IgD-negative memory B cell (primary cell): ENCODE data around the gene DKK1. TPM values are rescaled to one million over a fixed set of nuclear protein-coding genes. Genes with fewer than 3 reads are reported as not detected.
A peak's percentile ranks its signal among the peaks of the same experiment; 100 is the strongest.

Experiments
- H3K27ac Mint-ChIP-seq, 3 donors: one replicate each; pipeline ENCODE4 v1.8.0; 2020 to 2022; ENCODE audit warnings: mild to moderate bottlenecking in 3 of 3, mixed read lengths in 3 of 3, moderate library complexity in 1 of 3
- H3K27me3 Mint-ChIP-seq: one replicate; pipeline ENCODE4 v1.8.0; 2021; ENCODE audit warnings: mixed read lengths
- H3K36me3 Mint-ChIP-seq: one replicate; pipeline ENCODE4 v1.8.0; 2020; ENCODE audit warnings: mild to moderate bottlenecking, mixed read lengths
- H3K4me1 Mint-ChIP-seq, 3 donors: one replicate each; pipeline ENCODE4 v1.8.0; 2020 to 2022; ENCODE audit warnings: mixed read lengths in 3 of 3, mild to moderate bottlenecking in 1 of 3
- H3K4me3 Mint-ChIP-seq, 4 donors: one replicate each; pipeline ENCODE4 v1.8.0; 2020 to 2022; ENCODE audit warnings: mild to moderate bottlenecking in 4 of 4, mixed read lengths in 4 of 4, moderate library complexity in 3 of 4
- H3K9me3 Mint-ChIP-seq, 3 donors: one replicate each; pipeline ENCODE4 v1.8.0; 2020 to 2021; ENCODE audit warnings: mixed read lengths in 3 of 3, mild to moderate bottlenecking in 1 of 3
- polyA plus RNA-seq: library from polyadenylated mRNA; unstranded; fragments of 300-500 nt; fragmentation: Illumina TruSeq; gene quantifications from one replicate; pipeline ENCODE4 v1.2.3, GENCODE V29; 2021

DKK1 gene, protein sequence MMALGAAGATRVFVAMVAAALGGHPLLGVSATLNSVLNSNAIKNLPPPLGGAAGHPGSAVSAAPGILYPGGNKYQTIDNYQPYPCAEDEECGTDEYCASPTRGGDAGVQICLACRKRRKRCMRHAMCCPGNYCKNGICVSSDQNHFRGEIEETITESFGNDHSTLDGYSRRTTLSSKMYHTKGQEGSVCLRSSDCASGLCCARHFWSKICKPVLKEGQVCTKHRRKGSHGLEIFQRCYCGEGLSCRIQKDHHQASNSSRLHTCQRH
- not detected for polyA plus RNA-seq

DNA sequence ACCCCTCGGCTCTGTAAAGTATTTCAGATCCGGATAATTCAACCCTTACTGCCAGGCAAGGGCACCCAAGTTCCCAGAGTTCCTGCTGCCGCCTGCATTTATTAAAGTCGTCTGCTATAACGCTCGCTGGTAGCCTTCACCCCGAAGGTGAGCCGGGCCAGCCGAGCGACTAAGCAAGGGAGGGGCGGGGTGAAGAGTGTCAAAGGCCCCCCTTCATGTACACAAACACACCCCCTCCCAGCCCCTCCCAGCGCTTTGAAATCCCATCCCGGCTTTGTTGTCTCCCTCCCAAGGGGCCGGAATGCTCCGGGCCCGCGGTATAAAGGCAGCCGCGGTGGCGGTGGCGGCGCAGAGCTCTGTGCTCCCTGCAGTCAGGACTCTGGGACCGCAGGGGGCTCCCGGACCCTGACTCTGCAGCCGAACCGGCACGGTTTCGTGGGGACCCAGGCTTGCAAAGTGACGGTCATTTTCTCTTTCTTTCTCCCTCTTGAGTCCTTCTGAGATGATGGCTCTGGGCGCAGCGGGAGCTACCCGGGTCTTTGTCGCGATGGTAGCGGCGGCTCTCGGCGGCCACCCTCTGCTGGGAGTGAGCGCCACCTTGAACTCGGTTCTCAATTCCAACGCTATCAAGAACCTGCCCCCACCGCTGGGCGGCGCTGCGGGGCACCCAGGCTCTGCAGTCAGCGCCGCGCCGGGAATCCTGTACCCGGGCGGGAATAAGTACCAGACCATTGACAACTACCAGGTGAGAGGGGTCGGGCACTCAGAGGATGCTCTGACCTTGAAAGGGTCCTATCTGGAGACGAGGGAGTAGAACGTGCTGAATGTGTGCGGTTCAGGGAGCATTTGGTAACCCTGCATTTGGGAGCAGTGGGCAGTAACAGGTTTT is at the start of gene DKK1:
DKK1 (plus strand) TSS at position 349 of the 889 bp plus-strand sequence; CDS start at position 503, 154 bp downstream.
- no peaks in the 10 kb centered on the region for H3K36me3 Mint-ChIP-seq
- no peaks in the 10 kb centered on the region for H3K9me3 Mint-ChIP-seq
- peaks cover 45% of the 10 kb centered on the region for H3K27me3 Mint-ChIP-seq
- H3K4me1 Mint-ChIP-seq, result peaks cover 4 to 10% (median 9%) of the 10 kb centered on the region in 3 donors
- peak within 1 kb of the TSS; percentile 45 to 93 (median 82) for H3K4me3 Mint-ChIP-seq
- peak within 1 kb of the TSS in 1 of 3 donors; percentile 37 for H3K27ac Mint-ChIP-seq

- Mint-ChIP-seq H3K36me3 (no peaks in the 10 kb centered on the region), H3K4me1 (no peaks in the 10 kb centered on the region), H3K9me3 (no peaks in the 10 kb centered on the region), H3K4me3 (no peak overlapping the region), H3K27ac (no peak overlapping the region), H3K27me3 (peaks cover 2% of the 10 kb centered on the region)
These were observed 48.8 kb upstream of the DKK1 start for GRCh38 chr10:52265131-52265926.

GRCh38 chr10:52266858-52267257 is 47.2 kb upstream of the DKK1 start:
- Mint-ChIP-seq H3K4me3 (no peak overlapping the region), H3K27me3 (peaks cover 2% of the 10 kb centered on the region), H3K4me1 (no peaks in the 10 kb centered on the region), H3K36me3 (no peaks in the 10 kb centered on the region), H3K27ac (no peak overlapping the region), H3K9me3 (no peaks in the 10 kb centered on the region)

- Mint-ChIP-seq H3K27me3 (no peaks in the 10 kb centered on the region), H3K36me3 (no peaks in the 10 kb centered on the region), H3K4me1 (no peaks in the 10 kb centered on the region), H3K4me3 (no peak overlapping the region), H3K9me3 (no peaks in the 10 kb centered on the region), H3K27ac (no peak overlapping the region)
These were observed 45.3 kb upstream of the DKK1 start for GRCh38 chr10:52268790-52269189.

DNA sequence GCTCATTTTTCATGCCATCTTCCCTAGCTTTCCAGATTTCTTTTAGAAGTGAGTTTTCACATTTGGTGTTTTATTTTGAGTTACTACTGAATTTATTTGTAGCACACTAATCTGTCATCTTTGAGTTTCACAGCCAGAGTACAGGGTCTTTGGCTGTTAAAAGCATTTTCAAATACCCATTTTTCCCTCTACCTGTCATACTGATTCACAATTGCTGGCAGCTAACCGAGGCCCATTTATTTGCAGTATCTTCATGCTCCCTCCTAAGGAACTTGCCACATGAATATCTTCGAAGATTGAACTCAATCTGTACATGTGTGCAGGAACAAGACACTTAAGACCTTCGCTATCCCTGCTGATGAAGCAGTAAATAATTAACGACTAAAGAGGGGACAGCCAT is 44.8 kb upstream of the DKK1 start:
- no peaks in the 10 kb centered on the region for H3K9me3 Mint-ChIP-seq
- no peaks in the 10 kb centered on the region for H3K4me1 Mint-ChIP-seq
- H3K4me3 Mint-ChIP-seq, result no peak overlapping the region
- H3K27me3 Mint-ChIP-seq, result no peaks in the 10 kb centered on the region
- H3K36me3 Mint-ChIP-seq, result no peaks in the 10 kb centered on the region
- H3K27ac Mint-ChIP-seq, result no peak overlapping the region

- Mint-ChIP-seq H3K9me3 (peaks cover 0 to 9% (median 5%) of the 10 kb centered on the region in 3 donors), H3K4me1 (no peaks in the 10 kb centered on the region), H3K27ac (no peak overlapping the region), H3K27me3 (no peaks in the 10 kb centered on the region), H3K4me3 (no peak overlapping the region), H3K36me3 (no peaks in the 10 kb centered on the region)
These were observed 37.9 kb upstream of the DKK1 start for GRCh38 chr10:52276163-52276562.

GRCh38 chr10:52276986-52277385 is 37.1 kb upstream of the DKK1 start:
- Mint-ChIP-seq H3K36me3 (no peaks in the 10 kb centered on the region), H3K4me1 (no peaks in the 10 kb centered on the region), H3K9me3 (peaks cover 0 to 9% (median 5%) of the 10 kb centered on the region in 3 donors), H3K27me3 (no peaks in the 10 kb centered on the region), H3K4me3 (no peak overlapping the region), H3K27ac (no peak overlapping the region)

DNA sequence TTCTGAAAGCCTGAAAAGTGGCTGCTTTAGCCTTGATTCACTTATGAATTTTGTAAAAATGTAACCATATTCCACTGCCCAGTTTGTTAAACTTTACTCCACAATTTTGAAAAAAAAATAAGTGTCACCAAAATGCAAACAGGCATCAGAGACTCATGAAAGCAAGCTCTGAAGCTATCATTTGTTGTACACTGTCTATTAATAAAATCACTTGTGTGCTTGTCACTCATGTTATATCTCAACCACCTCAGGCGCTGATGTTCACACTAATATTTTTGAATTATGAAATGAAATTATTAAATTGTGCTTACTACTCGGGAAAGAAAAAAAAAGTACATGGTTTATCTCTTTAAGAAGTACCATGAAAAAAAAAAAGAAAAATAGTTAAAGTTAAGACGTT is 34.5 kb upstream of the DKK1 start:
- H3K27me3 Mint-ChIP-seq, result no peaks in the 10 kb centered on the region
- no peak overlapping the region for H3K27ac Mint-ChIP-seq
- H3K36me3 Mint-ChIP-seq, result no peaks in the 10 kb centered on the region
- no peak overlapping the region for H3K4me3 Mint-ChIP-seq
- H3K4me1 Mint-ChIP-seq, result peaks cover 0 to 3% (median 2%) of the 10 kb centered on the region in 3 donors
- peaks cover 0 to 9% (median 5%) of the 10 kb centered on the region in 3 donors for H3K9me3 Mint-ChIP-seq

- no peaks in the 10 kb centered on the region for H3K36me3 Mint-ChIP-seq
- H3K27me3 Mint-ChIP-seq, result no peaks in the 10 kb centered on the region
- peaks cover 0 to 6% (median 2%) of the 10 kb centered on the region in 3 donors for H3K9me3 Mint-ChIP-seq
- peaks cover 0 to 6% (median 5%) of the 10 kb centered on the region in 3 donors for H3K4me1 Mint-ChIP-seq
- no peak overlapping the region for H3K27ac Mint-ChIP-seq
- H3K4me3 Mint-ChIP-seq, result no peak overlapping the region
These were observed 34.0 kb upstream of the DKK1 start for GRCh38 chr10:52280051-52280450.

- H3K4me3 Mint-ChIP-seq, result no peak overlapping the region
- H3K36me3 Mint-ChIP-seq, result no peaks in the 10 kb centered on the region
- no peak overlapping the region for H3K27ac Mint-ChIP-seq
- H3K4me1 Mint-ChIP-seq, result peaks cover 0 to 6% (median 5%) of the 10 kb centered on the region in 3 donors
- H3K9me3 Mint-ChIP-seq, result peaks cover 0 to under 1% (median 0%) of the 10 kb centered on the region in 3 donors
- H3K27me3 Mint-ChIP-seq, result no peaks in the 10 kb centered on the region
These were observed 30.9 kb upstream of the DKK1 start for GRCh38 chr10:52283174-52283573.

- Mint-ChIP-seq H3K9me3 (no peaks in the 10 kb centered on the region), H3K27me3 (no peaks in the 10 kb centered on the region), H3K4me1 (peaks cover 0 to 6% (median 5%) of the 10 kb centered on the region in 3 donors), H3K4me3 (no peak overlapping the region), H3K36me3 (no peaks in the 10 kb centered on the region), H3K27ac (no peak overlapping the region)
These were observed 29.6 kb upstream of the DKK1 start for GRCh38 chr10:52284416-52285013.

- H3K27me3 Mint-ChIP-seq, result no peaks in the 10 kb centered on the region
- H3K9me3 Mint-ChIP-seq, result no peaks in the 10 kb centered on the region
- H3K27ac Mint-ChIP-seq, result no peak overlapping the region
- H3K4me1 Mint-ChIP-seq, result peaks cover 0 to 6% (median 5%) of the 10 kb centered on the region in 3 donors
- H3K36me3 Mint-ChIP-seq, result no peaks in the 10 kb centered on the region
- no peak overlapping the region for H3K4me3 Mint-ChIP-seq
These were observed 26.2 kb upstream of the DKK1 start for GRCh38 chr10:52287866-52288265.

GRCh38 chr10:52297747-52298146 is 16.3 kb upstream of the DKK1 start:
- no peaks in the 10 kb centered on the region for H3K4me1 Mint-ChIP-seq
- H3K27ac Mint-ChIP-seq, result no peak overlapping the region

GRCh38 chr10:52300599-52301277 is 13.3 kb upstream of the DKK1 start:
- no peak overlapping the region for H3K4me3 Mint-ChIP-seq
- H3K27me3 Mint-ChIP-seq, result no peaks in the 10 kb centered on the region
- H3K9me3 Mint-ChIP-seq, result peaks cover 0 to 3% (median 0%) of the 10 kb centered on the region in 3 donors
- H3K27ac Mint-ChIP-seq, result no peak overlapping the region
- no peaks in the 10 kb centered on the region for H3K36me3 Mint-ChIP-seq
- H3K4me1 Mint-ChIP-seq, result no peaks in the 10 kb centered on the region

More at GRCh38 chr10:52297747-52298146, 16.3 kb upstream of the DKK1 start:
- H3K36me3 Mint-ChIP-seq, result no peaks in the 10 kb centered on the region
- no peak overlapping the region for H3K4me3 Mint-ChIP-seq
- H3K27me3 Mint-ChIP-seq, result no peaks in the 10 kb centered on the region
- peaks cover 0 to 3% (median 0%) of the 10 kb centered on the region in 3 donors for H3K9me3 Mint-ChIP-seq
